Bone marrow (tissue), 2 donors: ENCODE measurements around the gene LRMDA.

ENCODE experiments used
- DNase-seq, 2 donors: peaks; one replicate each; lab custom pipeline; 2025; lab: John Stamatoyannopoulos, UW

Gene LRMDA

DNA sequence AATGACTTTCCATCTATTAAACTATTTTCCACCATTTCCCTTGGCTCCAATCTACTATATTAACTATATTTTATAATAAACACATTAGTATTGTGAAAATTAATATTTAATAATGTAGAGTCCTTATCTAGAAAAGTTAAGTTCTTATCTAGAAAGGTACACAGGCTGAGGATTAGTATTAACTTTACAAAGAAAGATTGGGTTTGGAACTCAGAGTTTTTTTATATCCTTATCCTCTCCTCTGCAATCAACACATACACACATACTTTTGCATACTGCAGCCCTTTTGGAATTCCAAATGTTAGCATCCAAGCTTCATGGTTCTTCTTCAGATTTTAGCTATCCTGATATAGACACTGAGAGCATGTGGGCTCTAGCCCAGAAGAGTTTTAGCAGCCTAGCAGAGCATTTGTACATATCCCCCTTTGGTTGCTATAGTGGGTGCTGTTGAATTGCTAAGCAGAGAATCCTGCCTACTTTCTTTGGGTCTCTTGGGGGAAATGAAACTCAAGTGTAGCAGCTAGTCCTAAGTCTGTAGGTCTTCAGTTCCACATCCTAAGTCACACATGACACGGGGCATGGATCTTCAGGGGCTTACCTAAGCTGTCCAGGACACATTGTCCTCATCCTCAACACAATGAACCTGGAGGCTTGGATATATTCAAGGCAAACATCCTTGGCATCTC, 874.6 kb downstream of the LRMDA start:
- no peak for DNase-seq

DNA sequence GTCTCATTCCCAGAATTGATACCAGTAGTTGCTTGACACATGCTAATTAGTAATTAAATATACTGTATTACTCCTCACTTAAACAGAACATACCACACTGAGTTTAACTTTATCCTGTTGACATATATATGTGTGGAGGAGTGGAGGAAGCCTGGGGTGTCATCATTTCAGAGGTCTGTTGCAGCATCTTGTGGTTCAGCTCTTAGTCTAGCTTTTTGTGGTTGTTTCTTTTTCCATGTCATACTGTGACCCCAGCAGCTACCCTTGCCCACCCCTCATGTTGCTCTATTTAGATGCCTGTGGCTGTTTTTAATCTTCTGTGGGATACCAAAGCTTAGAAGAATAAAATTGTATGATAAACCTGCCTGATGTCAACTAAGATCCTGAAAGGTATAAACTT, 875.4 kb downstream of the LRMDA start:
- DNase-seq, result no peak

DNA sequence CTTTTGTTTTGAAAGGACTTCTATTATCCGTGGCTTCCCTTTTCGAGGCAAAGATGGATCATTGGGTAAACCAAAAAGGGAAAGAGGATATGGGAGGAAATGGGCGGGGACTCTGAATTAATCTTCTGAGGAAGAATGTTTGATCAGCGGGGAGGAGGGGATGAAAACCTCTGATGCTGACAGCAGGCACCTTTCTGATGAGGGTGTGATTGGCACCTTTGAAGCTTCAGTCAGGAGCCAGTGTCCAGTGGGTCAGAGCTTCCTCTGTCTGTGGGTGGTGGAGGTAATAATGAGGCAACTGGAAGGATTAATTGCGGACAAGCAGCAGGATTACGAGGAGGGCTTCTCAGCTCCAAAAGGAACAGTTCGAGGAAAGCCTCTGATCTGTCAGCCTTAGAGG, 877.6 kb downstream of the LRMDA start:
- no peak for DNase-seq

DNA sequence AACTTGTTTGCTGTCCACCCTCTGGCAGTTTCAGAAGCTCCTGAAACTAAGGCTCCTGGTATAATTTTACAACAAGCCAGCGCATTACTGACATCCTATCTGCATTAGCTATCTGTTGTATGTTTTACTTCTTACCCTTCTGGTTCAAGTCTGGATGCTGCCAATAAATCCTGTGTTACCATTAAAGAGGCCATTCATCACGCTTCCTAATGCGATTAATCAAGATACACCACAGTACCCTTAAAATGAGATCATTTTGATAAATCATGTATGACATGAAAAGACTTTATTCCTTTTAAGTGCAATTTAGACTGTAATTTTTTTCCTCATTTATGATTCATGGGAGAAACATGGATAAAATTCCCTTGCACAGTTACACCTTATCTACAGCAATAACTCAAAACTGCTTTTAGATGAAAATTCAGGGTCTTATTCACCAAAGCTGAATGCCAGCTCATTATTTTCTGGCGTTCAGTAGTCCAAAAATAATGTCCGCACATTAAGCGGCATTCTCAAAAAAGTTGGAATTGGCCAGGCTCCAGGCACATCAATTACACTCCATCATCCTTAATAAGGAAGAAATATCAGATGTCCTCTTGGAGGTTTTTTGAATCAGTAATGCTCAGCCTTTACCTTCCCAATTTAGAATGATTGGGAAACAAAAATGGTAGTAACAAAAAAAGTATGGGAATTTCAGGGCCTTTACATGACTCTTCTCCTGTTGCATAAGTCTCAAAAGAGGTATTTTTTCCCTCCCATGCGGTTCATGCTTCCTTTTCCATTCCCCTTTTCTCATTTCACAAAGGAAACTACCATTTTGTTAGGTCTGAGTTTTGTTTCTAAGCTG, 878.5 kb downstream of the LRMDA start:
- no peak for DNase-seq

DNA sequence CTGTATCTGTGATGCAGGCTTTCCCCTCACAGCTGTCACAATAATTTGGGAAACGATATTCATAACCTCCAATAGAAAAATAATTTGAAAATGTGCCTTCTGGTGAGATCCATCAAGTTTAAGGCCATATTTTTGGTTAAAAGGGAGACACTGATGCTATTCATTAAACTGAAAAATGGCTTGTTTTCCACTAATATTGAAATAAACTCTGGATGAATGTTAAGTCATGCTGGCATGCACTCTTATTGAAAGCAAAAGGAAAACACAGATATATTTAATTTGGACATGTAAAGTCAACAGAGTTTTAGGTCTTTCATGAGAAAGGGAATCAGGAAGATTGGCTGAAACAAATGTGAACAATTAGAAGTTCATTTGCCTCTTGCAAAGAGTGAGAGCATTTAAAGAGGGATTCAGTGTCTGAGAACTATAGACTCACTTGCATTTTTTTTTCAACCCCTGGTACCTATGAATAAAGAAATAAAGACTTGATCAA, 879.2 kb downstream of the LRMDA start:
- no peak for DNase-seq

DNA sequence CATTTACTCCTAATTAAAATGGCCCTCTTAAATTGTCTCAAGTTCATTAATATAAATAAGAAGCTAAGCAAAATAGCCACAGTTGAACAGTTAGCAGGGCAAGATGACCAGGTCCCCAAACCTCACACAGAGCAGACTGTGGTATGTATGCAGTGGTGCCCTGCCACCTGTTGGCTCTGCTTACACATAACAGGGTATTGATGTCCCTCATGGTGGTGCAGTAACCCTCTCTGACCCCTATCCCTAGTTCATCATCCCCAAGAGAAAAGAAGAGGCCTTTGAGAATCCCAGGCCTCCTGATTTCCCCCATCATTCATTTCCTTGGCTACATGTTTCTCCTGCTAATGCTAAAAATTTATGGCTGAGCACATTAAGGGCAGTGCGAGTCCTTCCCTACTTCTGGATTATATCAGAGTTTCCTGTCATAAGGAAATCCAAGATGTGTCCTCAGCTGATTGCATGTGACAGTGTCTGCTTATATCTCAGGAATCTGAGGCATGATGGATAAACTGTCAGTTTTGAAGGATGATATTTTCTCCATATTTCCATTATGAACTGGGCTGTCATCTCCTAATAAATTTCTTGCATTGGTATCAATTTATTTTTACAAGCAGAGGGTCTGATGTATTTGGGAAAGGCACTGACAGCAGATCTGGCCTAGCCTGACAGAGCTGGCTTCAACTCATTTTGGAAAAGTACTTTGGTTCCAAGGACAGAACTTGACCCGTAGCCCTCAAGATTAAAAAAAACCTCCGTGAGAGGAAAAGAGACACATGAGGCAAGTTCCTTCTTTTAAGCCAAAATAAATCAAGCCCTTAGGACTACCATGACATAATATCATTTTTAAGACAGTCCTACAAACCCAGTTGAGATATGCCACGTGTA, 880.6 kb downstream of the LRMDA start:
- DNase-seq, result no peak

DNA sequence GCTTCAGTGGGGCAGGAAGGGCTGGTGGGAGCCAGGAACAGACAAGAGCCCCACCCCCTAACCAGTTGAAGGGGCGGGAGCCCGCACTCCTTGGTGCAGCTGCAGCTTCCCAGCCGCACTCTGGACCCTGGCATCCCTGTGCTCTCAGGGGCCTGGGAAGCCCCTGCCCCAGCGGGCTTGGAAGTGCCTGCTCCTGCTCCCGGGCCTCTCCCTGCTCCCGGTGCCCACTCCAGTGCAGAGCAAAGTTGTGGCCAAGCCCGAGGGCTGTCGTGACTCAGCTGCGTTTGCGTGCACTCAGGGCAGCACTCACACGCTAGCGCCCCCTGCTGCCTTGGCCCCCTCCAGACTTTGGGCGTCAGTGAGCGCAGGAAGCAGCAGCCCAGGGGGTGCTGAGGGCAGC, 883.8 kb downstream of the LRMDA start:
- no peak for DNase-seq

DNA sequence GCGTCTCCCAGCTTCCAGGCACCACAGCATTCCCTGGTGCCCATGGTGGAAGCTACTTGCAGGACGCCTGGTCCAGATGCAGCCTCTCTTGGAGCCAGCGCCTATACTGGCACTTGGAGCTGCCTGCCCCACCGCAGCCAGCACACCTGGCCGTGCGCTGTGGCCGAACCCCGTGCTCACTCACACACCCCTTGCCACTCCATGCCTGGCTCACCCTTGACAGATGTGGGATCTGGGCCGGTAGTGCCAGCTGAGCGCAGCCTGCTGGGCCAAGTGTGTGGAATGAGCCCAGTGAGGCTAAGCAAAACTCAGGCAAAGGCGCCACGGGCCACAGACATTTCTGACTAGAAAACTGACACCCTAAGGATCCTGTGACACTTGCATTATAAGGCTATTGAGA, 884.8 kb downstream of the LRMDA start:
- no peak for DNase-seq

DNA sequence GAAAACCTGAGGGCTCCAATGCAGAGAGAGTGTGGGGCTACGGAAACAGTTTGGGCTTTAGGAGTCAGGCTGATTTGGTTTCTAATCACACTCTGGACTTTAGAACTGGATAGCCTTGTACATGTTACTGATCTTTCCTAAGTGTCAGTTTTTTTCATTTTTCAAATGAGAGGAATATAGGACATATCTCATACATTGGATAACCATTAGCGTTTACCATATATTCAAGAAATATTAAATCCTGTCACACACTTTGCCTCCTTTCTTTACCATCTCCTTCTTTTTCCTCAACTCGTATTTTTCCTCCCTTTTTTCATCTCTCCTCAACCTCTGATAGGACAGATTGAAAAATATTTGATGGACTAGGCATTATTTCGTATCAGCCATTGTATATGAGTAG, 885.7 kb downstream of the LRMDA start:
- no peak for DNase-seq

DNA sequence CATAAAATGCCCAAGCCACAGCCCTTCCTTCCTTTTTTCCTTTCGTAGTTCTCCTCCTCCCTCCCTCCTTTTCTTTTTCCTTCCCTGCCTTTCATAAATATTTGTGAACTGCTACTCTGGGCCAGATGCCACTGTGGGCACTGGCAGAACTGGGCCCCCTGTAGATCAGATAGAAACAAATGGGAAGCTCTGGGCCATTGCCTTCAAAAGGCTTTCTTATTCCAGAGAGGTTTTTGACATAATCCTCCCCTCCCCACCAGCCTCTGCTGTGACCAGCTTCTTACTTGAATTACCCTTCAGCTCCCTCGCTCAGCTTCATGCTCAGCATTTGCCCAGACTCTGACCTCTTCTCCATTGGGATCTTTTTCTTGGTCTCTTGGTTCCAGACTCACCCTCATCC, 886.8 kb downstream of the LRMDA start:
- DNase-seq, result no peak

DNA sequence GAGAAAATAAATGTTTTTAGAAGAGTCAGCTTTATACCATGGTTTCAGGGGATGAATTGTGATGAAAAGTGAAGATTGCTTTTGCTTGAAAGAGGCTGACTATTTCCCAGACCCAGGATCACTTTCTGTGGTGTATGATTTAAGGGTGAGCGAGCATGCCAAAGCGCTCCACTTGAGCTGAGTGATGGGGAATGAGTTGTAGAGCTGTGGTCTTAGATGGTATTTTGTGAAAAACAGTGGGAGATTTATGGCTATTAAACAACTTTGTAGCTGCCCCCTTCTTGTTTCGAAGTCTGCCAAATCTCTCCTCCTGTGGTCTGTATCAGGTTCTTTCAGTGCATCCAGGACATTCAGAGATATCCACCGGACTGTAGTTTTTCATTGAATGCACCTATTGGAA, 888.2 kb downstream of the LRMDA start:
- no peak for DNase-seq

DNA sequence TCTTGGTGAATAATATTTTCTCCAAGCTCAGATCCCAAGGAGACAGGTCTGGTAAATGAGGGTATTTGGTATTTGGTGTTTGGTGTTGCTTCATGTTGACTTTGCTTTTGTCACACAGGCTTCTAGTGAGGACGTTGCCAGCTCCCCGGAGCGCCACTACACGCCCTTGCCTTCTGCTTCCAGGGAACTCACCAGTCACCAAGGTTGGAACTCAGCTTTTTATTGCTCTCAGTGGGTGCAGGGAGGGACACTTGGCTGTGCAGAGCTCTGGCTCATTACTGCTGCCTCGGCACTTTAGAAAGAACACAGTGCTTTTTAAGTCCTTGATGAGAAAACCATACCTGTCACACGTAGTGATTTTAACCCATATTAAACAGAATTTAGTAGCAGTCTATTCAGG, 892.9 kb downstream of the LRMDA start:
- DNase-seq, result no peak

DNA sequence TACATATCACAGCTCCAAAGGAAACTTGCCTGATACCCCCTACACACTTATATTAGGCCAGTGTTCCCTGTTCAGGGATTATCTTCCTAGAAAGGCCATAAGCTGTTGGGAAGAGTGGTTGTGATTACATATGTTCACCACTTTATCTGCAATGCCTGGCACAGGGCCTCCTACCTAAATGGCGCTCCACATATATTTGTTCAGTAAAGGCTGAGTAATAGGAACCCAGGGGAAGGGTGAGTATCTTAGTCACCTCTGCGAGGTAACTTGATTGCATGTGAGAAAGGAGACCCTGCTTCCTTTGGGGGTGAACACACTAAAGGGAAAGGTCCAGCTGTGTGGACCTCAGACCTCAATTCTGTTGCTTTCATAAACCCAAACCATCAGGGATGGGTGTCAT, 896.0 kb downstream of the LRMDA start:
- no peak for DNase-seq

DNA sequence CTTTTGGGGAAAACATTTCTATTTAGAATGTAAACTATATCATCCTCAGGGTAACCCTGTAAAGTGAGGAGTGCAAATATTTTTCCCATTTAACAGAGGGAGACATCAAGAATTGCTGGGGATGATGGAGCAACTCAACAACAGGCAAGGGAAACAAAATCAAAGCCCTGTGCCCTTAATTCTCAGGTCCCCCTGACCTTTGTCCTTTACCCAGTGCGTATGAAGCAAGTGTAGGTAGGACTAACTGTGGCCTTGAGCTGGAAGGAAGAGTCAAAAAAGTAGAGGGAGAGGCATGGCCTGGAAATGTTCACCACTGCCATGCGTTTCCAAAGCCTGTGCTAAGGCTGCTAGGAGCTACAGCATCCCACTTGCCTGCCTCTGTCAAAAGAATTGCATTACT, 896.9 kb downstream of the LRMDA start:
- DNase-seq, result no peak

DNA sequence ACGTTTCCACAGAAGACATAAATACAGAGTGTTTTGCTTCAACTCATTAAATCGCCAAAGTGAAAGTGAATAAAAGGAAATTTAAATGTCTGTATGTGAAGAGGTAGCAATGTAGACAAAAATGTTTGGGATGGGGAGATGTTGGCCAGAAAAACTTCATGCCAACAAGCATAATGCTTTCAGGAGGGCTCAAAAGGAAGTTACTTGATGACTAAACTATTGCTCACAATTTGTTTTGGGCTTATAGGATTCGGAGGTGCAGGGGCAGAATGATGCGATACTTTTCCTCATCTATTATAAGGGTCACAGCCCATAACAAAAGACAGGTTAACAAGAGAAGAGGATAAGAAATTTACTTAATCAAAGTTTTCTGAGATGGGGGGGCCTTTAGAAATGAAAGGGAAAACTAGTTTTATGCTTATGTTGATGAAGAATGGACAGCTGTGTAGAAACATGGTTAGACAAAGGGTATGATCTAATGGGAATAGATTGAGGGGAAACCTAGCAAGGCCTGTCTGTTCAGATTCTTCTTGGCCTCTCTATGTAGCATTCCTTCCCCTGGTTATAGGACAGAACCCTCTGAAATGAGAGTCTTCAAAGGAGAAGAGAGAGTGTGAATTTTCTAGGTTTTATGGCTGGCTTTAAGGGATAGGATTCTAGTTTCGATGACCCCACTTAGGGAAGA, 898.6 kb downstream of the LRMDA start:
- DNase-seq, result no peak

DNA sequence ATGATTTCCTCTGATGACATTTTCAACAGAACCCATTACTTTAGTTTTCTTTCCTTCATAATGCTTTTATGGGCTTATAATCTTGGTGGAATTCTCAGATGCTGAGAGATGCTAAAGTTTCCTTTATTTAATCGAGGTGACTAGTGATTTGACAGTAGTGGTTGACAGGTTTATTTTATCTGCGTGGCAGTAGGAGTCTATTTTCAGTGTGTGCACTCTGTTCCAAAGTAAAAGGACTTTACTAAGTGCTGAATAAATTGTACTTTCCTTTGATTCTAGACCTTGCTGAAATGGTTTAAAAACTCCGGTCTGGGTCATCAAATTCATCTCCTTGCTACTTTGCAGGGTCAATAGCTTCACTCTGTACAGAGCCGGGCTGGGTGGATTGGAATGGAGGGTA, 900.3 kb downstream of the LRMDA start:
- no peak for DNase-seq

DNA sequence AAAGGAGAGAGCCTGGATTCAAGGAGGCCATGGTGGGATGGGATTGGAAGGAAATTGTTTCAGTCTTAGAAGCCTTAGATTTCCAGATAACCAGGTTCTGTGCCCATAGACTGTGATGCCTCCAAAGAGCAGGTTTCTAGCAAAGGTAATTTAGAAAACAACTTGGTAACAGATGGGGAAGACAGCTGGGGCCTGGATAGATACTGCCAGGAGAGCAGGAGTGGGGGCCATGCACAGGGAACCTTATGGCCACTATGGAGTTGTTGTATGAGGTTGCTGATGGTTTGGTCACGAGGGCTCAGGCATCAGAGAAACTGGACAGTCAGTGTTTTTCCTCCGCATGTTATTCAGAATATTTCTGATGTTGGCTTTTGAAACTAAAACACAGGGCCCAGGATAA, 901.9 kb downstream of the LRMDA start:
- no peak for DNase-seq

DNA sequence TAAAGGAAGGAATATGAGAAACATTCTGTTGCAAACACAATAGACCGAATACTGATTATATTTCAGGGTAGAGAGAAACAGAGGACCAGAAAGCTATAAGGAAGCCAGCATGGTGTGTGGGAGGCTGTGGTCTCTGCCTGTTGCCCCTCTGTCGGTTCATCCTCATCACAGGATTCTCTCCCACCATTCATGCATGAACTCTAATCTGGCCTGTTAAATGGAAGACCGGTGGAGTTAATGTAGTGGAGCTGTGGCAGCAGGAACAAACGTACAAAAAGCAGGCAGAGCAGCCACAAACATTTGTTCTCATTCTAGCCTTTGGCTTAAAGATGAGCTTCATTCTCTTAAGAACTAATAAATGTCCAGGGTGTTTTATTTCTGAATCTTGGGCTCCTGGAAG, 902.4 kb downstream of the LRMDA start:
- no peak for DNase-seq

DNA sequence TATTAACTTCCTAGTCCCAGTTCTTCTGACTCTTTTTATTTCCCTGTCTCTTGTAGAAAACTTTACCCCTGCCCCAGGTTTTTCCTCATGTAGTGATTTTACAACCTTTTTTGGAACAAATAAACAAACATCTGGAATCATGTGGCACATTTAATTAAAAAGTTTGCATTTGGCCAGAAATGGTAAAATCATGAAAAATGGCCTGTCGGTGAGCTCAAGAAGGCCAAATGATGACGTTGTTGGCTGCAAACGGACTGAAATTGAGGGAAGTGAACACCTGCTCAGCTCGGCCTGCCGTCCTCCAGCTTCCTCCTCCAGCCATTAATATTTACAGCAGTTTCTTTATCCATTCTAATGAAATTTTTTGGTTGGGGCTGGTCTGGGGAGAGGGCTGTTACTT, 902.8 kb downstream of the LRMDA start:
- DNase-seq, result no peak

DNA sequence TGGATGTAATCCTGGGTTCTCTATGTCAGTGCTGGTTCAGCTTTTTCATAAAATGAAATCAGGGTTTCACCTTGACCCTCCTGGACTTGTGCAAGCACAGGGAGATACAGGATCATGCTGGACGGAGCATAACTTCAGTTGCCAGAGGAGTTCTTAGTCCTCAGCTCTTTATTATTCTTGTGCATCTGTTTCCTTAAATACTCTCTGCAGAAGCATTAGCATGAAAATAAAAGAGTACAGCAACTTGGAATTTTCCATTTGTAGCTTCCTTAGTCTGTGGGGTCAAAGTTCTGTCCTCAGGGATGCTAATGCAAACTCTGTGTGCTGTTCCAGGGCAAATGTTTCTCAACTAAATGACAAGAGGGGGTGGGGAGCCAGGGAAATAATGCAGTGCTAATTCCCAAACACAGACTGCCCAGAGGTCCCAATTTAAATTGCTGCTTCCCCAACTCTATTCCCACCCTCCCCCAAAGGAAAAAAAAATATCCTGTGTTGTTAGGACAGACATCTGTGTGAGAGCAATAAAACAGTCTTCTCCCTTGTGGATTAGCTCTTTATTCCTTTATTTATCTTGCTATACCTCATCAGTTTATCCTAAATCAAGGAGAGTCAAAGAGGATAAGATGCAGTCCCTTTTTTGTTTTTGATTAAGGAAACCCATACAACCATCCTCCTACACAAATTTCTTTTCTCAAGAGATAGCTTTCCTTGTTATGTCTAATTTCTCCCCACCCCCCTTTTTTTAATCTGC, 905.0 kb downstream of the LRMDA start:
- no peak for DNase-seq

DNA sequence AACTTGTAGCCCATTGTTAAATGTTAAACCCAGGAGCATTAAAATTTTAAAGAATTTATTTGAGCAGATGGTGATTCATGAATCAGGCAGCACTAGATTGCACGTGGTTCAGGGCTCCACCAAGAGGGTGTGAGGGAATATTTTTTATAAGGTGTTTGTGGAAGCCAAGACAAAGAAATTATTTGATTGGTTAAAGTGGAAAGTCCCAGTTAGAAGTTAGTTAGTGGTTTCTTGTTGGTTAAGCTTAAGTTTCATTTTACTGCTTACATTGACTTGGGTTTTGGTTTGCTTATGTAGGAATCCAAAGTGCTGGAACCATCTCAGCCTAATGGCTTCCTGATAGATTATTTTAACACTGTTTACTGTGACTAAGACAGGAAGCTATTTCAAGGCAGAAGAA, 906.2 kb downstream of the LRMDA start:
- DNase-seq, result no peak
